WTC11 (cell line): ENCODE results near the gene FCHSD2.

Experiments used
- CREM ChIP-seq: sonication (generic); formaldehyde crosslinking; IDR thresholded peaks from 2 replicates; pipeline ENCODE4 v1.8.1; 2022; ENCODE audit warnings: mild to moderate bottlenecking, missing genetic modification reagents, moderate library complexity
- NR2C2 ChIP-seq: sonication (generic); formaldehyde crosslinking; IDR thresholded peaks from 2 replicates; pipeline ENCODE4 v1.8.0; 2022; ENCODE audit warnings: mild to moderate bottlenecking, missing genetic modification reagents
- ZNF423 ChIP-seq: fragments of 250-450 bp; sonication (Bioruptor Pico); IDR thresholded peaks from 2 replicates; pipeline ENCODE4 v2.1.2; 2022; ENCODE audit warnings: mild to moderate bottlenecking, moderate library complexity
- TF ChIP-seq, protein P1 (sequence below): fragments of 200-600 bp; IDR thresholded peaks from 2 replicates; pipeline ENCODE4 v1.8.0; 2022; ENCODE audit warnings: antibody characterized with exemption

DNA sequence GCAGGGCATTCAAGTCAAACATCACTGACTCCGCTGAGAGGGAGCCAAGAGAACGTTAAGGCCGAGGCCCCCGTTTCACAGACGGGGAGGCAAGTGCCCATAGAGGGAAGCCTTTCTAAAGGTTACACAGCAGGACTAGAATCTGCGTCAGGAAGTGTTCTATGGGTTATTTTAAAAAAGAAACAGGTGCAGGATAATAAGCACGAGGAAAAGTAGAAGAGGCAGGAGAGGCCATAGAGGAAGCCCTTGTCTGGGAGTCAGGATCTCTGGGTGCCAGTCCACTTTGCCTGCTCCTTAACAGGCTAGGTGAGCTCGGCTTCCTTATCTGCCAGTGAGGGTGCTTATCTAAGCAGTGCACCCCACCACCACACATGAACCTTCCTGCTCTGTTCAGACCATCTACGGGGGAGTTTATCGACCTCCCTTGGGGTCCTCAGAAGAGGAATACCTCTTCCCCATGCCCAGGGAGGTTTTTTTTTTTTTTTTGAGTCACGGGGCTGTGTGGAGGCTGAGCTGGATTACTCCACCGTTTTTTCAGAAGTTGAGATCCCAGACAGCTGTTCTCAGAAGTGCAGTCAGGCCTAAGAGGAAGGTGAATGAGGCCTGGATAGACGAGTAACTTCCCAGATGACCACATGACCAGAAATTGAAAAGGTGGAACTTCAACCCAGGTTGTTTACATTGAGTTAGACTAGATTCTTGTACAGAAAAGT lies 1.2 kb upstream of the FCHSD2 start:
- TF ChIP-seq NR2C2 (CRISPR knock-in tag) (no peak), CREM (no peak), ZNF423 (CRISPR knock-in tag) (no peak)
- TF ChIP-seq, protein P1, sequence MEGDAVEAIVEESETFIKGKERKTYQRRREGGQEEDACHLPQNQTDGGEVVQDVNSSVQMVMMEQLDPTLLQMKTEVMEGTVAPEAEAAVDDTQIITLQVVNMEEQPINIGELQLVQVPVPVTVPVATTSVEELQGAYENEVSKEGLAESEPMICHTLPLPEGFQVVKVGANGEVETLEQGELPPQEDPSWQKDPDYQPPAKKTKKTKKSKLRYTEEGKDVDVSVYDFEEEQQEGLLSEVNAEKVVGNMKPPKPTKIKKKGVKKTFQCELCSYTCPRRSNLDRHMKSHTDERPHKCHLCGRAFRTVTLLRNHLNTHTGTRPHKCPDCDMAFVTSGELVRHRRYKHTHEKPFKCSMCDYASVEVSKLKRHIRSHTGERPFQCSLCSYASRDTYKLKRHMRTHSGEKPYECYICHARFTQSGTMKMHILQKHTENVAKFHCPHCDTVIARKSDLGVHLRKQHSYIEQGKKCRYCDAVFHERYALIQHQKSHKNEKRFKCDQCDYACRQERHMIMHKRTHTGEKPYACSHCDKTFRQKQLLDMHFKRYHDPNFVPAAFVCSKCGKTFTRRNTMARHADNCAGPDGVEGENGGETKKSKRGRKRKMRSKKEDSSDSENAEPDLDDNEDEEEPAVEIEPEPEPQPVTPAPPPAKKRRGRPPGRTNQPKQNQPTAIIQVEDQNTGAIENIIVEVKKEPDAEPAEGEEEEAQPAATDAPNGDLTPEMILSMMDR, result no peak
